NB4 (cell line): ENCODE results near the gene PDIA2.

Experiments used
- DNase-seq: peaks from one replicate; pipeline ENCODE4 v3.0.0; 2010; ENCODE audit warnings: low read depth
- H3K4me3 ChIP-seq: one replicate; pipeline ENCODE4 v1.5.1; 2011; ENCODE audit warnings: mild to moderate bottlenecking, low read depth, low read length, moderate library complexity
- MAX ChIP-seq: IDR thresholded peaks from 2 replicates; pipeline ENCODE4 v1.6.1; 2011; ENCODE audit warnings: low read depth, low read length
- MYC ChIP-seq: IDR thresholded peaks from 2 replicates; pipeline ENCODE4 v1.6.1; 2011; ENCODE audit warnings: low read depth, low read length
- POLR2A ChIP-seq: IDR thresholded peaks from 2 replicates; pipeline ENCODE4 v1.6.1; 2011; ENCODE audit warnings: mild to moderate bottlenecking; ENCODE audit not compliant: insufficient read length; ENCODE audit errors: extremely low read depth
- TF ChIP-seq, protein P1 (sequence below): IDR thresholded peaks from one replicate; pipeline ENCODE4 v1.5.1; 2012; ENCODE audit warnings: low read depth, low read length

PDIA2 gene

DNA sequence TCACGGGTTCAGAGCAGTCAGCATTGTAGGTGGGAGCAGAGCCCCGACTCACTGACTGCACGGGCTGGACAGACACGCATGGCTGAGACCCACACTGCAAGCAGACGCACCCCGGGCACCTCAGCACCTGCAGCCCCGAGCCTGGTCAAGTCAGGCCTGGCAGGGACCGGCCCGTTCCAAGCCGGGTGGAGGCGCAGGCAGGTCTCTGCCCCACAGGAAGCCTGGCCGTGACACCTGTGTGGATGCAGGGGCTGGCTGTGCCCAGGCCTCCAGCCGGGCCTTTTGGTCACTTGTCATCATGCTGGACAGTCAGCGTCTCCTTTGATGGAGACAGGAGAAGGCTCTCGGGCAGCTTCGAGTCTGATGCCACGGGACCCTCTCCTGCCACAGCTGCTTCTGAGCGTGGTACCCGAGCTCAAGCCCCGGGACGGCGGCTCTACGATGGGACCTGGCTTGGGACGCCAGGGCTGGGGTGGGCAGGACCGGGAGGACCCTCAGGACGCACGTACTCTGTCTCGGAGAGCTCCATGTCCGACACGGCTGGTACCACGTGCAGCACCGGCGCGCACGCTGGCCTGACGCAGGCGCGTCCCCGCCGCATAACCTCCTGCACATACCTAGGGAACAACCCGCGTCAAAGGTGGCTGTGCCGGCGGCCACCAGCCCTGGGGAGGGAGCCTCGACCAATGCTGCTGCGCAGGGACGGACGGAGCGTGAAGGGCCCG is 7.9 kb downstream of the PDIA2 start:
- H3K4me3 ChIP-seq = no peak overlapping the region
- DNase-seq = no peak
- TF ChIP-seq MYC (no peak), MAX (no peak), POLR2A (no peak)
- TF ChIP-seq, protein P1, sequence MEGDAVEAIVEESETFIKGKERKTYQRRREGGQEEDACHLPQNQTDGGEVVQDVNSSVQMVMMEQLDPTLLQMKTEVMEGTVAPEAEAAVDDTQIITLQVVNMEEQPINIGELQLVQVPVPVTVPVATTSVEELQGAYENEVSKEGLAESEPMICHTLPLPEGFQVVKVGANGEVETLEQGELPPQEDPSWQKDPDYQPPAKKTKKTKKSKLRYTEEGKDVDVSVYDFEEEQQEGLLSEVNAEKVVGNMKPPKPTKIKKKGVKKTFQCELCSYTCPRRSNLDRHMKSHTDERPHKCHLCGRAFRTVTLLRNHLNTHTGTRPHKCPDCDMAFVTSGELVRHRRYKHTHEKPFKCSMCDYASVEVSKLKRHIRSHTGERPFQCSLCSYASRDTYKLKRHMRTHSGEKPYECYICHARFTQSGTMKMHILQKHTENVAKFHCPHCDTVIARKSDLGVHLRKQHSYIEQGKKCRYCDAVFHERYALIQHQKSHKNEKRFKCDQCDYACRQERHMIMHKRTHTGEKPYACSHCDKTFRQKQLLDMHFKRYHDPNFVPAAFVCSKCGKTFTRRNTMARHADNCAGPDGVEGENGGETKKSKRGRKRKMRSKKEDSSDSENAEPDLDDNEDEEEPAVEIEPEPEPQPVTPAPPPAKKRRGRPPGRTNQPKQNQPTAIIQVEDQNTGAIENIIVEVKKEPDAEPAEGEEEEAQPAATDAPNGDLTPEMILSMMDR = no peak

DNA sequence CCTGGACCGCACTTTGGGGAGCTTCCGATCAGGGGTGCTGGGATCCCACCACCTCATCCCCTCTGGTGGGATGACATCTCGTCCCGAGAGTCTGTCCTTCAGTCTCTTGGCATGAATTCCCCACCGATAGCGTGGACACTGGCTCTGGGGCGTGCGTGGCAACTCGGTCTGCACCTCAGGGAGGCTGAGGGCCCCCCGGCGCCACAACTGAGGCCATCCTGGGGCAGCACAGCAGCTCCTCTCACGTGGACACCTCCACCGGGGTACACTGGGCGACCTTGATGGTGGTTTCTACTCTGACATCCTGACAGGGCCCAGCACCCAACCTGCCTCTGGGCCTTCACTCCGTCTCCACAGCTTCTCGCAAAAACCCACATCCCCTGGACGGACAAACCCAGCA is 8.6 kb downstream of the PDIA2 start:
- TF ChIP-seq, protein P1 = no peak
- TF ChIP-seq MAX = no peak
- TF ChIP-seq POLR2A = no peak
- H3K4me3 ChIP-seq = no peak overlapping the region
- no peak for DNase-seq

DNA sequence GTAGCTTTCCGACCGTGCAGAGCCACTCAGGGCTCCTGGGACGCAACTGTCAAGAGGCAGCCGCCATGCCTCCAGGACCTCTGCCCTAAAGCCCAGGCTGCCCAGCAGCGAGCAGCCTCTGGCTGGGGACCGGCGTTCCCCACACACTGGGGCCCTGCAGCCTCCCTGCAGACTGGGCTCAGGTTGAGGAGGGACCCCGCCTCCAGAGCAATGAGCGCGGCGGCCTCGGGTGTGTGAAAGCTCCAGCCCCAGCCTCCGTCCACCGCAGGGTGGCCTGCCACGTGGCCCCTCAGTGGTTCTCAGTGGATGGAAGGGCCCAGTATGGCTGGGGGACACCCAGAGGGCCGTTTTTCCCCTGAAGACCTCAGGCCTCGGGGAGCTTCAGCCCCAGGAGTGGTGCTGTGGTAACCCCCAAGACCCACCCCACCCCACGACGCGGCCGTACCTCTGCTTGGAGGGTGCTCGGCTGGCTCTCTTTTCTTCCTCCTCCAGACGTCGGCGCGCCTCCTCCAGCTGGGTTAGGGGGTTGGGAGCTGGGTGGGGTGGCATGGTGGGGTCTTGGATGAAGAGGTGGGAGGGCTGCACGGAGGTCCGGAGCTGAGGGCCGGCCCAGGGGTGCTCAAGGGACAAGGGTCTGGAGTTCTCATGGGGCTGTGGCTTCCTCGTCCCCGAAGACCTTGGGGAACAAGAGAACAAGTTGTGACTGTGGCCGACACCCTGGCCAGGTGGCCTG is 10.2 kb downstream of the PDIA2 start:
- DNase-seq = no peak
- H3K4me3 ChIP-seq = no peak overlapping the region
- no peak for TF ChIP-seq MYC
- TF ChIP-seq POLR2A = no peak

DNA sequence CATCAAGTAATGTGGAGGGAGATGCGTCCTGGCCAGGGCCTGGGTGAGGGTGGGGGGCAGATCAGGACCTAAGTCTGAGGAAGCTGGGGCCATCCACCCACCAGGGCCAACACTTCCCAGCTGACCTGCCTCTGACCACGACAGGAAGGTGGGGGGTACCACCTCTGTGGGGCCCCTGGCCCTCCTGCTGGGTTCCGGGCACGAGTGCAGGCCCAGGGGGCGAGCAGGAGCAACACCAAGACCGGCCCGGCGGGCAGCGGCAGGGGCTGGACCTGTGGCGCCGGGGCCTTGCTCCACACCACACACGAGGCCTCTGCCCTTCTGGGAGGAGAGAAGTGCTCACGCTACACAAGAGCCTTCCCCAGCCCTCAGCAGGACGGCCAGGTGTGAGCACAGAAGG is 13.3 kb downstream of the PDIA2 start:
- peak; percentile 19 for DNase-seq
- H3K4me3 ChIP-seq = no peak overlapping the region
- no peak for TF ChIP-seq MAX
- TF ChIP-seq, protein P1 = no peak
- no peak for TF ChIP-seq MYC
- no peak for TF ChIP-seq POLR2A

DNA sequence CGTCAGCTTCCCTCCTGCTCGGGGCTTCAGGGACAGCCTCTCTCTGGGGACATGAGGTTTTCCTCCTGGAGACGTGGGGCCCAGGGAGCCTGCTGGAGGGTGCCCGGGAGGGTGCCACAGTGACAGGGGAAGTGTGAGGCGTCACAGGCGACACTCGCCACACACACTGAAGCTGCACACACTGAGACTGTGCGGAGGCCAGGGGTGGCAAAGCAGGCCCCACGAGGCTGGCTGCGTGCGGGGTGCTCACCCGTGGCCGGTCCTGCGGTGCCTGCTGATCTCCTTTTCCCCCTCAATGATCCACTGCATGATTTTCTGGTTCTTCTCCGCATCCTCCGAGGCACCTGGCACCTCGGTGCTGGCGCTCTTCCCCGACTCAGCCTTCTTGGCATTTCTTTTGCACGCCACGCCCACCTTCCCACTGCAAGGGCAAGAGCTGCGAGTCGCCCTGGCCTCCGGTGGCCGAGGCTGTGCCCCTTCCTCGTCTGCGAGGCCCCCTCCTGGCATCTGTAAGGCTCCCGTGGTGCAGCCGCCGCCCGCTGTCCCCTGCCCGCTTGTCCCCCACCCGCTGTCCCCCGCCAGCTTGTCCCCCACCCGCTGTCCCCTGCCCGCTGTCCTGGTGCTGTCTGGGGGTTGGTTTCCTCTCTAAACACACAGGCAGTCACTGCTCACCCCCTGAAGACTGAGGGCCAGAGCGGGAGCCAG is 14.0 kb downstream of the PDIA2 start:
- DNase-seq = peak; percentile 47
- no peak overlapping the region for H3K4me3 ChIP-seq
- TF ChIP-seq, protein P1 = no peak
- TF ChIP-seq MYC (no peak), MAX (no peak), POLR2A (no peak)

DNA sequence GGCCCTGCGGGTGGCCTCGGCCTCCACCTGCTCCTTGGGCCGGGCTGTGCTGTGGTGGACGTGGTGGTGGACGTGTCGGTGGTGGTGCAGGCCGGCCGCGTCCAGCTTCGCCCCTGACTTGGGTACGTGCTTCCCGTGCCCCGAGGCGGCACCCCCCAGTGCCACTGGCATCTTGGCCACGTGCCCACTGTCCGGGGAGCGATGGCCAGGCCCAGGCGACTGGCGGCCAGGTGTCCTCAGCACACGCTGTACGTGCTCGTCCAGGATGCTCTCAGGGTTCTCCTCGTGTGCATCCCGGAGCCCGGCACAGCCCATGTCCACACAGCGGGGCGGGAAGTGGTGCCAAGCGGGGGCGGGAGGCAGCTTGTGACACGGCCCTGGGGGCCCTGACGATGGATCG is 14.9 kb downstream of the PDIA2 start:
- TF ChIP-seq MYC (no peak), MAX (no peak), POLR2A (no peak)
- TF ChIP-seq, protein P1 = no peak
- no peak for DNase-seq
- H3K4me3 ChIP-seq = no peak overlapping the region
